ENCODE data around the gene HMX2. TPM values are rescaled to one million over a fixed set of nuclear protein-coding genes. Genes with fewer than 3 reads are reported as not detected.

HMX2 gene
- polyA plus RNA-seq, 1 donor from 2014 or later, result not detected

- Histone ChIP-seq H3K9ac (ENCODE audit: low read length) (no peak overlapping the region), H3K27me3 (ENCODE audit: insufficient read depth, low read depth, low read length) (no peaks in the 10 kb centered on the region), H4K20me1 (ENCODE audit: insufficient read depth) (no peaks in the 10 kb centered on the region), H3K4me2 (ENCODE audit: low read length) (no peak overlapping the region), H3K9me3 (ENCODE audit: low read length) (no peaks in the 10 kb centered on the region), H3K27ac (ENCODE audit: low read length) (no peak overlapping the region), H2AFZ (ENCODE audit: low read depth, low read length) (no peak overlapping the region), H3K4me3 (ENCODE audit: low read length) (no peak overlapping the region), H3K79me2 (replicated peaks; ENCODE audit: insufficient read depth, low read length) (no peaks in the 10 kb centered on the region), H3F3A (ENCODE audit: insufficient read depth, low read length, poor library complexity, severe bottlenecking) (no peaks in the 10 kb centered on the region), H3K9me2 (ENCODE audit: insufficient read depth, low read length) (no peaks in the 10 kb centered on the region), H3K36me3 (ENCODE audit: insufficient read depth, low read length) (no peaks in the 10 kb centered on the region)
- TF ChIP-seq RAD21 (conservative IDR thresholded peaks at IDR 0.05) (no peak), TAF1 (IDR thresholded peaks at IDR 0.05; ENCODE audit: low read depth) (no peak), EP300 (conservative IDR thresholded peaks at IDR 0.05; ENCODE audit: poor library complexity, severe bottlenecking) (no peak), EZH2 (IDR thresholded peaks at IDR 0.05; ENCODE audit: borderline replicate concordance, insufficient read depth, low read length, poor library complexity, severe bottlenecking) (no peak), POLR2AphosphoS5 (IDR thresholded peaks at IDR 0.05) (no peak), CTCF (IDR thresholded peaks at IDR 0.05; ENCODE audit: poor library complexity, severe bottlenecking) (no peak), SMC3 (conservative IDR thresholded peaks at IDR 0.05; ENCODE audit: poor library complexity) (no peak), MXI1 (conservative IDR thresholded peaks at IDR 0.05; ENCODE audit: poor library complexity, severe bottlenecking) (no peak)
- TF ChIP-seq, protein P1, sequence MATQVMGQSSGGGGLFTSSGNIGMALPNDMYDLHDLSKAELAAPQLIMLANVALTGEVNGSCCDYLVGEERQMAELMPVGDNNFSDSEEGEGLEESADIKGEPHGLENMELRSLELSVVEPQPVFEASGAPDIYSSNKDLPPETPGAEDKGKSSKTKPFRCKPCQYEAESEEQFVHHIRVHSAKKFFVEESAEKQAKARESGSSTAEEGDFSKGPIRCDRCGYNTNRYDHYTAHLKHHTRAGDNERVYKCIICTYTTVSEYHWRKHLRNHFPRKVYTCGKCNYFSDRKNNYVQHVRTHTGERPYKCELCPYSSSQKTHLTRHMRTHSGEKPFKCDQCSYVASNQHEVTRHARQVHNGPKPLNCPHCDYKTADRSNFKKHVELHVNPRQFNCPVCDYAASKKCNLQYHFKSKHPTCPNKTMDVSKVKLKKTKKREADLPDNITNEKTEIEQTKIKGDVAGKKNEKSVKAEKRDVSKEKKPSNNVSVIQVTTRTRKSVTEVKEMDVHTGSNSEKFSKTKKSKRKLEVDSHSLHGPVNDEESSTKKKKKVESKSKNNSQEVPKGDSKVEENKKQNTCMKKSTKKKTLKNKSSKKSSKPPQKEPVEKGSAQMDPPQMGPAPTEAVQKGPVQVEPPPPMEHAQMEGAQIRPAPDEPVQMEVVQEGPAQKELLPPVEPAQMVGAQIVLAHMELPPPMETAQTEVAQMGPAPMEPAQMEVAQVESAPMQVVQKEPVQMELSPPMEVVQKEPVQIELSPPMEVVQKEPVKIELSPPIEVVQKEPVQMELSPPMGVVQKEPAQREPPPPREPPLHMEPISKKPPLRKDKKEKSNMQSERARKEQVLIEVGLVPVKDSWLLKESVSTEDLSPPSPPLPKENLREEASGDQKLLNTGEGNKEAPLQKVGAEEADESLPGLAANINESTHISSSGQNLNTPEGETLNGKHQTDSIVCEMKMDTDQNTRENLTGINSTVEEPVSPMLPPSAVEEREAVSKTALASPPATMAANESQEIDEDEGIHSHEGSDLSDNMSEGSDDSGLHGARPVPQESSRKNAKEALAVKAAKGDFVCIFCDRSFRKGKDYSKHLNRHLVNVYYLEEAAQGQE (IDR thresholded peaks at IDR 0.05; ENCODE audit: borderline replicate concordance), result no peak
Observed at GRCh38 chr10:123191886-123192285, 44.0 kb downstream of the HMX2 start.

- Histone ChIP-seq H3K9ac (ENCODE audit: low read length) (no peak overlapping the region), H4K20me1 (ENCODE audit: insufficient read depth) (no peaks in the 10 kb centered on the region), H3K4me3 (ENCODE audit: low read length) (no peak overlapping the region), H2AFZ (ENCODE audit: low read depth, low read length) (no peak overlapping the region), H3K79me2 (replicated peaks; ENCODE audit: insufficient read depth, low read length) (no peaks in the 10 kb centered on the region), H3K9me3 (ENCODE audit: low read length) (no peaks in the 10 kb centered on the region), H3F3A (ENCODE audit: insufficient read depth, low read length, poor library complexity, severe bottlenecking) (no peaks in the 10 kb centered on the region), H3K36me3 (ENCODE audit: insufficient read depth, low read length) (no peaks in the 10 kb centered on the region), H3K4me2 (ENCODE audit: low read length) (no peak overlapping the region), H3K9me2 (ENCODE audit: insufficient read depth, low read length) (no peaks in the 10 kb centered on the region), H3K27ac (ENCODE audit: low read length) (no peak overlapping the region), H3K27me3 (ENCODE audit: insufficient read depth, low read depth, low read length) (no peaks in the 10 kb centered on the region)
- TF ChIP-seq TAF1 (IDR thresholded peaks at IDR 0.05; ENCODE audit: low read depth) (no peak), EZH2 (IDR thresholded peaks at IDR 0.05; ENCODE audit: borderline replicate concordance, insufficient read depth, low read length, poor library complexity, severe bottlenecking) (no peak), RAD21 (conservative IDR thresholded peaks at IDR 0.05) (no peak), EP300 (conservative IDR thresholded peaks at IDR 0.05; ENCODE audit: poor library complexity, severe bottlenecking) (no peak), POLR2AphosphoS5 (IDR thresholded peaks at IDR 0.05) (no peak), MXI1 (conservative IDR thresholded peaks at IDR 0.05; ENCODE audit: poor library complexity, severe bottlenecking) (no peak), SMC3 (conservative IDR thresholded peaks at IDR 0.05; ENCODE audit: poor library complexity) (no peak), CTCF (IDR thresholded peaks at IDR 0.05; ENCODE audit: poor library complexity, severe bottlenecking) (no peak)
- TF ChIP-seq, protein P1 (IDR thresholded peaks at IDR 0.05; ENCODE audit: borderline replicate concordance), result no peak
Observed at GRCh38 chr10:123194056-123194455, 46.1 kb downstream of the HMX2 start.

All from neural cell (in vitro differentiated cells).